GM18507 (cell line): ENCODE results near the gene C1orf94.

Experiments
- DNase-seq: peaks from one replicate; pipeline ENCODE4 v3.0.0; 2011; ENCODE audit warnings: low read depth; ENCODE audit not compliant: insufficient read length; ENCODE audit errors: extremely low spot score
- FAIRE-seq: peaks from 2 replicates; lab custom pipeline; 2011; peaks lifted over from hg19 to GRCh38; lab: Jason Lieb, UNC

The C1orf94 gene, protein sequence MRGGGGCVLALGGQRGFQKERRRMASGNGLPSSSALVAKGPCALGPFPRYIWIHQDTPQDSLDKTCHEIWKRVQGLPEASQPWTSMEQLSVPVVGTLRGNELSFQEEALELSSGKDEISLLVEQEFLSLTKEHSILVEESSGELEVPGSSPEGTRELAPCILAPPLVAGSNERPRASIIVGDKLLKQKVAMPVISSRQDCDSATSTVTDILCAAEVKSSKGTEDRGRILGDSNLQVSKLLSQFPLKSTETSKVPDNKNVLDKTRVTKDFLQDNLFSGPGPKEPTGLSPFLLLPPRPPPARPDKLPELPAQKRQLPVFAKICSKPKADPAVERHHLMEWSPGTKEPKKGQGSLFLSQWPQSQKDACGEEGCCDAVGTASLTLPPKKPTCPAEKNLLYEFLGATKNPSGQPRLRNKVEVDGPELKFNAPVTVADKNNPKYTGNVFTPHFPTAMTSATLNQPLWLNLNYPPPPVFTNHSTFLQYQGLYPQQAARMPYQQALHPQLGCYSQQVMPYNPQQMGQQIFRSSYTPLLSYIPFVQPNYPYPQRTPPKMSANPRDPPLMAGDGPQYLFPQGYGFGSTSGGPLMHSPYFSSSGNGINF

DNA sequence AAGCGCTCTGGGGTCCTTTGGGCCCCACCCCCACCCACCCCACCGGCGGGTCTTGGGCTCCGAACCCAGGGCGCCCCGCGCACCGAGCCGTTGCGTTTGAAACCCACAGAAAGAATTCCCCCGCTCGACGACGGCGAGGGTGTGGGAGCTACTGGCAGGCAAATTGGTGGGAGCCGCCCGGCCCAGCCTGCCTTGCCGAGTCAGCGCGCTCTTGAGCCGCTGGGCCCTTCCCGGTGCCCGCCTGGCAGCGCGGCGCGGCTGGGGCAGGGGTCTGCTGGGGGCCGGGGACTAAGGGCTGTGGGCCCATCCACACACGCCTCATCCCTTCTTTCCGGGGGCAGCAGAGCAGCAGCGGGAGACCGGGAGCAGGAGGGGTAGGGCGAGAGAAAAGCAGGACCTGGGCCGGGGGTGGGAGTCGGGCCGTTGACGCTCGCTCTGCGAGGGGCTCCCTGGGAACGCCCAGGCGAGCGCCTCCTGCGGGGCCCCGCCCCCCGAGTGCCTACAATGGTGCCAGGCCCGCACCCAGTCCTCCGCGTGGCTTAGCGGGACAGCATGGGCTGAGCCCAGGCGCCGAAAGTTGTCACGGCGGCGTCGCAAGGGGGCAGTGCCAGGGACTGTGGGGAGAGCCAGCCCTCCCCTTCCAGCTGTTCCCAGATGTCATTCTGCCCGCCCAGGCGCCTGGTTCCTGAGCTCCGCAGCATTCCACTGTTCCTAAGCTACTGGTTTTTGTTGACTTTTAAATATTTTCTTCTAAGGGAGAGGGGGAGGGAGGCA lies at the start of gene C1orf94:
Gene C1orf94, plus strand, starts transcription at position 78 of the 774 bp plus-strand sequence. CDS start 883 bp downstream, outside the sequence.
- FAIRE-seq (no peak), DNase-seq (no peak)

DNA sequence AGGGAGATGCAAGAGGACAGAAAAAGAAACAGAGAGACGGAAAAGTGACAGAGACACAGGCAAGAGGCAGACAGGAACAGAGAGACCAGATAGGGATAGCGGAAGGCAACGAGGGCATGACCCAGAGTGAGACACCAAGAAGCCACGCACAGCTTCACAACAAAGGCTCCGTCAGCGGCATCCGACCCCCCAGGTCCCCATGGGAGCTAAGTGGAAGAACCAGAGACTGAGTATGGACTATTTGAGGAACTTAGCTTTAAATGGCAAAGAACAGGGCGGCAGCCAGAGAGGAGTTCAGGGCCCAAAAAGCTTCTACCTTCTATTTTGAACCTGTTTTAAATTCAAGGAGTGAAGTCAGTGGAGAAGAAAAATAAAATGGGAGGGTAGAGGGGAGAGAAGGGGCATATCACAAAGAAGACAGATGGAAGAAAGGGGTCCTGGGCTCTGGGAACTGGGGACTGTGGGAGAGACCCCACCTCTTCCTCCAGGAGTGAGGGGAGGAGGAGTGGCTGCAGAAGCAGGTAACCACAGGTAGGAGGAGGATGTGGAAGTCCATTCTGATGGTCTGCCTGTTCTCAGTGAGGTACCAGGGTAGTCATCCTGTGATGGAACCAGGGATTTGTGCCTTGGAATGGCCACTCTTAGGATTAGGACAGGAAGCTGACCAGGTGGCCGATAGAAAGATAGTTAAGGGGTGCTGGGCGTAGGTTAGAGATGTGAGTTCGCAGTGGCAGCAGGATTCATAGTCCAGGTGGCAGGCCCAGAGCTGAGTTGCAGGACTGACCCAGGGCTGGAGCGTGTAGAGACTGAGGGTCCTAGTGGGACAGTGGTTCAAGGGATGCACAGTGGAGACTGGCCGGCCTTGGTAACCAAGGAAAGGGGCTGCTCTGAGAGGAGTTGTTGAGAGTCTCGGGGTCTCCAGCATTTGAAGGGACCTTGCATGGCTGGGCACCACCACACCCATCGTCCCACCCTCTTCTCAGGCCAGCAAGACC lies 49.4 kb upstream of the C1orf94 start:
- no peak for FAIRE-seq

GRCh38 chr1:34128186-34128889 lies 48.4 kb upstream of the C1orf94 start:
- no peak for DNase-seq
- FAIRE-seq: no peak

More for the DNA sequence above, 49.4 kb upstream of the C1orf94 start:
- no peak for DNase-seq

DNA sequence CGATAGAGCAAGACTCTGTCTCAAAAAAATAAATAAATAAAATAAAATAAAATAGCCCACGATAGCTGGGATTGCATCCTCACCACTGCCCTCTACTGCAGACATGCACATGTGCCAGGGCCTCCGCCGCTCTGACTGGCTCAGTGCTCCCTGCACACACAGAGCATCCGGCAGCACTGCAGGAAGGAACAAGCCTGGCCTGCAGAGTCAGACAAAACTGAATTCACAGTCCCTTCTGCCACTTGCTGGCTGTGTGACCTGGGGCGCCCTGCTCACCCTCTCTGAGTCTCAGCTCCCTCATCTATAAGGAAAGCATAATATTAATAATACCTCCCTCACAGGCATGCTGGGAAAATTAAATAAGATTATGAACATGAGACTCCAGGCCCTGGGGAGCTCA lies 47.1 kb upstream of the C1orf94 start:
- no peak for FAIRE-seq
- no peak for DNase-seq

DNA sequence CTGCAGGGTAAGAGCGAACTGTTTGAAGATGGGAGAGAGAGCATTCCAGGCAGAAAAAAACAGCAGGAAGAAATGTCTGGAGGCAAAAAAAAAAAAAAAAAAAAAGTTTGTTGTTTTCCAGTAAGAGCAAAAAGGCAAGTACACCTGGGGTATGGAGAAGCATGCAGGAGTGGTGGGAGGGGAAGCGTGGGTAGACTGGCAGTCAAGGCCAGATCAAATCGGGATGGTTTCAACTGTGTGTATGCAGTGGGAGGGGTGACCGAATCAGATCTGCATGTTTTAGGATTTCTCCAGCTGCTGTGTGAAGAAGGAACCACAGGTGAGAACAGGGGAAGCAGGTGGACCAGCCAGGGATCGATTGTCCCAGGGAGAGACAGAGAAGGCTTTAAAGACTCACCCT lies 46.4 kb upstream of the C1orf94 start:
- no peak for FAIRE-seq

GRCh38 chr1:34131396-34132160 lies 45.1 kb upstream of the C1orf94 start:
- FAIRE-seq (no peak), DNase-seq (no peak)

More for the DNA sequence above, 46.4 kb upstream of the C1orf94 start:
- DNase-seq: no peak

GRCh38 chr1:34132161-34132420 lies 44.6 kb upstream of the C1orf94 start:
- FAIRE-seq (no peak), DNase-seq (no peak)

DNA sequence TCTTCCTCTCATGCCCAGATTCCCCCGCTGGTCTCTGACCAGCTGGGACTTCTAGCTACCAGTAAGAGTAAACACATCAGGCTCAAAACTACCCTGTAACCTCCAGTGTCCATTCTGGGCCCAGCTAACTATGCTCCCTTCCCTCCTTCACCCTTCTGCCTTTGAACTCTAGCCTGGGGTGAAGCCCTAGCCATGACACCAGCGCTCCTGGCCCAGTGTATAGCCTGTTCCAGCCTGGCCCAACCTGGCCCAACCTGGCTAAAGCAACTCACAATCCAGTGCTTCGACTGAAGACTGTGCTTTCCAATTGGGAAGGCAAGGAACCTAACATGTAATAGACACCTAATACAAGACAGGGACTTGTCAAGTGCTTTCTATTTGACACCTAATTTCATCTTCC lies 39.3 kb upstream of the C1orf94 start:
- DNase-seq: no peak
- FAIRE-seq: no peak

DNA sequence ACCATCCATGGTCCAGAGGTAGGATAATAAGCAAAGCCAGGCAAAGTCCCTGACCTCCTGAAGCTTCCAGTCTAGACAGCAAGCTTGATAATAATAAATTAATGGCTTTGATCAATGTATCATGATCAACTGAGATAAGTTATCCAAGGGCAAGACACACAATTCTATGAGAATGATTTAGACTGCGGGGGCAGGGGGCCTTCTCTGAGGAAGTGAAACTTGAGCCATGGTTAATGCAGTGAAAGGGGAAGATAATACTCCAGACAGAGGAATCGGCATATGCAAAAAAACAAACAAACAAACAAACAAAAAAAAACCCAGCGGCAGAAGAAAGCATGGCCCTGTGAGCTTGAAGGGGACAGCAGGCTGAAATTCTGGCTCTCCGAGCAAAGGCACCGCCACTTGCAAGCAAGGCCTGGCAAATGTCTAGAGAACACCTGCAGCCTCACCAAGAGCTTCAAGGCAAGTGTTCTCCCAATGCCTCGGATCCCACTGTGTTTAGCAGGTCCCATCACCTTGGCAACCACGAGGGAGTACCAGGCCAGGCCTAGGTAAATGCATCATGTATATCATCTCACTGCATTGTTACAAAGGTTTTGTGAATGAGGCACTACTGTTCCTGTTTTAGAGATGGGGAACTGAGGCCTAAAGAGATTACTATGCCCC lies 36.6 kb upstream of the C1orf94 start:
- DNase-seq (no peak), FAIRE-seq (no peak)

DNA sequence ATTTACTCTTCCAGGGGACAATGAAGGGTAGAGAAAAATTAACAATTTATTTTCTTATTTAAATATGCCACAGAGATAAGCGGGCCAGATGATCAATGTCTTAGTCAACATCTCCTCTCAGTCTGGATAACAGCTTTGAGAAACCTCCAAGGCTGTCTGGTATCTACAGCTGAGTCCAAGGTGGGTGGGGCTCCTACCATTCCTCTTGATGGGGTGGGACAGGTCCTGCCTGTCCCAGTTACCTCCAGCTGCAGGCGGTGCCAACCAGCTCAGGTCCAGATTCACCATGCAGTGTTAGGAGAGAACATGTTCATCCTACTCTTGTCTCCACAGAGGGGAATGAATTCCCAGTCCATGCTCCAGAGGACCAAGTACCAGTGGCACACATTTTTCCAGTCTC lies 32.7 kb upstream of the C1orf94 start:
- no peak for DNase-seq
- no peak for FAIRE-seq

- DNase-seq (no peak), FAIRE-seq (no peak)
Observed at GRCh38 chr1:34144766-34145165, 31.9 kb upstream of the C1orf94 start.

DNA sequence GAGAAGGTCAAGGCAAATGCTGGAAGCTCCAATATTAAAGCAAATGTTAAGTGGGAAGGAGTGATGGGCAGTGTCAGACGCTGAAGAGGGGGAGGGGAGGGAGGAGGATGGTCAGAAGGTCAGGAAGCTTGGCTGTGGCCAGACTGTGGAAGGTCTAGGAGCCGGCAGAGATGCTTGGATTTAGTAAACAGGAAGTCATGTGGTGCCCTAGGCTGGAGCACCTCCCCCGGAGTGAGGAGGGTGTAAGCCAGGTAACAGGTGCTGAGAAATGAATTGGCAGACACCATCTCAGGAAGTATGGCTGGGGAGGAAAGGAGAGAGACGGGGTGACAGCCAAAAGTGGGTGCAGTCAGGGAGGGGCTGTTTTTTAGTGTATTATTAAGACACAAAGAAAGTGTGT lies 29.4 kb upstream of the C1orf94 start:
- FAIRE-seq: no peak
- no peak for DNase-seq

DNA sequence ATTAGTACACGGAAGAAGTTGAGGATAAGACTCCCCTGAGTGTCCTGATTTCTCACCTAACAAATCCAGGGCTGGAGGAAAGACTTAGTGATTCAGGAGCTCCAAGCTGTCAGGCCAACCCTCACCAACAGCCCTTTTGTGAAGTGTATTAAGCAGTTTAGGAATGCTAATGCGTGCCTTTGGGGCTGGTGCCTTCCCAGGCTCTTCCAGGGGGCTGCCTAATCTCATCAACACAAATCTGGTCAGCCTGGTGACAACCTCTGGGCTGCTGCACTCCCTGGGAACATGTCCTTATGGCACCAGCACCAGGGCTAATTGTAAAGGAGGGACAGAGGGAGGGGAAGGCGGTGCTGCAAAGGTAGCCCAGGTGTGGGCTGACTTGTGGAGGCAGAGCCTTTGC lies 27.2 kb upstream of the C1orf94 start:
- FAIRE-seq (no peak), DNase-seq (no peak)

- DNase-seq: no peak
- FAIRE-seq: no peak
Observed at GRCh38 chr1:34153246-34153645, 23.5 kb upstream of the C1orf94 start.

DNA sequence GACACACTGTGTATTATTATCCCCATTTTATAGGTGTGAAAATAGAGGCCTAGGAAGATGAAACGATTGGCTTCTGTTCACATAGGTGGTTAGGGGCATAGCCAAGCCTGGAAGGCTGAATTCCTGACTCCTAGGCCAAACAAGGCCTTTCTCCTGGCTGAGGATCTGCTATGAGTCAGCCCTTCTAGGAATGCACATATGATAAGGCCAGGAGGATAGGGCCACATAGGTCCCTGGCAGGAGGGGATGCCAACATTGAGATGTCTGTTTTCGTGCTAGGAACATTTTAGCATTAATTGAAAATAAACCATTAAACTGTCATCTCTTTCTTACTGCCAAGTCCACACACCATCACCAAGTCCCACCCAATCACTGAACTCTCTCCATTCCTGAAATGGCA lies 20.8 kb upstream of the C1orf94 start:
- DNase-seq: no peak
- FAIRE-seq: no peak

GRCh38 chr1:34156739-34157138 lies 20.0 kb upstream of the C1orf94 start:
- FAIRE-seq: no peak
- DNase-seq: no peak

GRCh38 chr1:34162852-34163766 lies 13.6 kb upstream of the C1orf94 start:
- peak; percentile 39 for DNase-seq

More at GRCh38 chr1:34162852-34163766, 13.6 kb upstream of the C1orf94 start:
- FAIRE-seq: no peak
